HG02885 (cell line): ENCODE results near the gene SPOUT1.
"Not testable (repeated sequence)": the region's sequence is repeated elsewhere in the genome, so short reads cannot be mapped to it uniquely, and the experiment has no call there.

ENCODE experiments used
- ATAC-seq: cut with Tn5 transposase; IDR thresholded peaks from one replicate; pipeline ENCODE4 v1.9.1; 2021; ENCODE audit warnings: mild to moderate bottlenecking; ENCODE audit not compliant: unreplicated experiment, poor library complexity

Gene SPOUT1

DNA sequence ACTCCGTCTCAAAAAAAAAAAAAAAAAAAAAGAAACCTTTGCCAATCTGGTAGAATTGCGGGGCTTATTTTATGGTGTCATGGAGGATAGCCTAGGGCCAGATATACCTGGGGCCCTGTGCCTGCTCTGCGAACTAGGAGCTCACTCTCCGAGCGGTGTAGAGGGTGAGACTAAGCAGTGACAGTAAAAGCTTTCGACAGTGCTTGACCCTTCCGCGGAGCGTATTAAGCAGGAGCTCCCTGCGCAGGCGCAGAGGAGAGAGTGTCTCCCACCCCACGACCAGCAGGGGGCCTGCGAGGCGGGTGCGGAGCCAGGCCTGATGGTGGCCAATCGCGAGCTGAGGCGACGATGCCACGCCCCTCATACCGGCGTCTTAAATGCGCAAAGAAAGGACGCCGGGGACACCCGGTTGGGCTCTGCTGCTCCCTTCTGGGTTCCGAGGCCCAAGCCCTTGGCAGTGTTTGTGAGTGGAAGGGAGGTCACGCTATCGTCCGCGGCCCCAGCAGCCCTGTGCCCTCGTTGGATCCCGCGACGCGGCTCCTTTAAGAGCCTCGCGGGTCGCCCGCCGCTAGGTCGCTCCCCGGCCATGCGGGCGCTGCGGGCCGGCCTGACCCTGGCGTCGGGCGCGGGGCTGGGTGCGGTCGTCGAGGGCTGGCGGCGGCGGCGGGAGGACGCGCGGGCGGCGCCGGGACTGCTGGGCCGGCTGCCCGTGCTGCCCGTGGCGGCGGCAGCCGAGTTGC lies 11.3 kb downstream of the SPOUT1 start, which contains the start of gene ENDOG:
Gene ENDOG (plus strand): TSS at position 402 of the 740 bp plus-strand sequence. CDS start 185 bp downstream, at position 587.
- ATAC-seq: peak; percentile 92

DNA sequence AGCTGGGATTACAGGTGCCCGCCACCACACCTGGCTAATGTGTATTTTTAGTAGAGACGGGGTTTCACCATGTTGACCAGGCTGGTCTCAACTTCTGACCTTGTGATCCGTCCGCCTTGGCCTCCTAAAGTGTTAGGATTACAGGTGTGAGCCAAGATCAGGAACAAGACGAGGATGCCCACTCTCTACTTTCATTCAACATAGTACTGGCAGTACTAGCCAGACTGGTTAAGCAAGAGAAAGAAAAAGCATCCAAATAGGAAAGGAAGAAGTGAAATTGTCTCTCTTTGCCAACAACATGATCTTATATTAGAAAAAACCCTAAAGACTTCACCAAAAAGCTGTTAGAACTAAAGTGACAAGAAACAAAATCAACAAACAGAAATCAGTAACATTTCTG lies 18.7 kb downstream of the SPOUT1 start:
- ATAC-seq: no peak

DNA sequence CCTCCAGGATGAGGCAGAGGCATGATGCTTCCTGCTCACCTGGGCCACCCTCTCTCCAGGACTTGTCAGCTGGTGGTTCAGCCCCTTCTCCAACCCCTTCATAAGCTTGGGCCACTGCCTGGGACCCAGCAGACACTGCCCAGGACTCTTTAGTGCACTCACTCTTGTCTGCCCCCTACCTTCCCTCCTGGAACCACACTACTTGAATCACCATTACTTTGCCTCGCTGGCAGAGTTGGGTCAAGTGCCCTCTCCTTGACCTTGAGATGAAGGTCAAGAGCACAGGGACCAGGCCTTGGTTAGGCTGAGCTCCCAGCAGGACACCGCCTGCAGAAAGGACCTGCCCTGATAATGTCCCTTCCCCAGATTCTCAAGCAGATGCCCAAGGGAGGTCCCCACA lies 19.8 kb downstream of the SPOUT1 start:
- no peak for ATAC-seq

DNA sequence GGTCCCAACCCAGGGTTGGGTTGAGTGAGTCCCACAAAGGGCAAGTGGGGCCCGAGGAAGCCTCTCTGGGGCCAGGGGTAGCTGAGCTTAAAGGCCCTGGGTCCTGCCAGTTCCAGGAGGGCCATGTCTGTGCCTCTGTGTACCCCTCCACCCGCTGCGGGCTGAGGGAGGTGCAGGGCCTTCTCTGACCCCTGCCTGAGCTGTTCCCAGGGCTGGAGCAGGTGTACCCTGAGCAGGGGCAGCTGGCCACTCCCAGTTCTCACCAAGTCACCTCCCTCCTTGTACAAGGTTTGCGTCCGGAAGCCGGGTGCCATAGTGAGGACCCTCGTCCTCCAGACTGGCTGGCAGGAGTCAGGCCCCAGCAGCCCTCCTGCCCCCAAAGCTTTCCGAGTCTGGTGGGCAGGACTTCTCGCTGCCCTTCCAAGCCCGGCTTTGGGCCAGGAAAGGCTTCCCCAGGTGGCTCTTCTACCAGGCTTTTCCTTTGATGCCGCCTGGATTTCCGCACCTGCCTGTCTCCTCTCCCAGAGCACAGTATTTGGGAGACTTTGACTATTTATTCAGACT lies 20.5 kb downstream of the SPOUT1 start:
- ATAC-seq: no peak

DNA sequence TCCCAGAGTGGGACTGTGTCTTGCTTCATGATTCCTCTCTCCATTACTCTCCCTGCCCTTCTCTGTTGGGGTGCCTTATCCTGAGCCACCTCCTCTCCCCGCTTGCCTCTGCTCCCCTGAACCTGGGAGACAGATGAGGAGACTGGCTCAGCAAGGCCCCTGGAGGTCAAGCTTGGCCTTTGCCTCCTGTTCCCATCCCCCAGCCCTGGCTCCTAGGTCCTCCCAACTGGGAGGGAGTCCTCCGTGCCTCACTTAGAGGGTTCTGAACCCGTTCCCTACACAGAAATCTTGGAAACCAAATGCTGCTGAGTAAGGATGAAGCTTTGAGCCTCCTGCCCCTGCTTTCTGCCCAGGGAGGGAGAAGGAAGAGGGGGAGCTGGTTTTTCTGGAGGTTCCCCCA lies 21.1 kb downstream of the SPOUT1 start:
- ATAC-seq: no peak

DNA sequence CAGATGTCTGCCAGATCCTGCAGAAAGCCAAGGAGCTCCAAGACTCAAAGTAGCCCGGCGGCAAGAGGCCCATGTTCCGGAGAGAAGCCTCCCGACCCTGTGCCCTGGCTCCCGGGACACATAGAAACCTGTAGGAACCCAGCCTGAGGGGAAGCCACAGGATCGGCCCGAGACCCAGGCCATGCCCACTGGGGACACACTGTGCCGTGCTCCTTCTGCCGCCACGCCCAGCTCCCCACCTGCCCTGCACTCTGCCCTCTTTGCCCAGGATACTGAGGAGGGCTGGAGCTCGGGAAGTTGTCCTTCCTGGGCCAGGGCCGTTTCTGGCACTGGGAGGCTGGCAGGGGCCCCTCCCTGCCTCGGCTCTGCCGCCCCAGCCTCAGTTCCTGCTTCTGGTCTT lies 21.8 kb downstream of the SPOUT1 start:
- ATAC-seq: no peak

DNA sequence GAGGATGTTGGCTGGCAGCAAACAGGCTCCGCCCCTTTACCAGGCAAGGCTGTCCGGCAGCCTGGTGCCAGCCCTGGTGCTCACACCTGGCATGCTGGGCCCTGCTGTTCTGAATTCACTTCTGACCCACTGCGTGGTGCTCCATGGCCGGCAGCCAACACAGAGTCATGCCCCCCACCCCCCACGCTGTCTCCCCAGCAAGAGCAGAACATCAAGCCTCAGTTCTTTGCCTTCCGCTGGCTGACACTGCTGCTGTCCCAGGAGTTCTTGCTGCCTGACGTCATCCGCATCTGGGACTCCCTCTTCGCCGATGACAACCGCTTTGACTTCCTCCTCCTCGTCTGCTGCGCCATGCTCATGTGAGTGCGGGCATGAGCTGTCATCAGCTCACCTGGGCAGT lies 23.9 kb downstream of the SPOUT1 start:
- ATAC-seq: no peak

DNA sequence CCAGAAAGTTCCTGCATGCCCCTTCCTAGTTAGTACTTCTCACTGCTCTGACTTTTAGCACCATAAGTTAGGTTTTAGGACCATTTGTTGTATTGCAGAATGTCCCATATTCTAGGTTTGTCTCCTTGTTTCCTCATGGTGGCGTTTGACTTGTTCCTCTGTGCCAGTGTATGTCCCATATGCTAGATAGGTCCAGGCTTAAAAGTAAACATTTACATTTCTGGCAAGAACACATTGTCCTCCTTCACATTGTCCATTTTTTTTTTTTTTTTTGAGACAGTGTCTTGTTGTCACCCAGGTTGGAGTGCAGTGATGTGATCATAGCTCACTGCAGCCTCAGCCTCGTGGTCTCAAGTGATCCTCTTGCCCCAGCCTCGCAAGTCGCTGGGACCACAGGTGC lies 27.1 kb downstream of the SPOUT1 start:
- ATAC-seq: no peak

DNA sequence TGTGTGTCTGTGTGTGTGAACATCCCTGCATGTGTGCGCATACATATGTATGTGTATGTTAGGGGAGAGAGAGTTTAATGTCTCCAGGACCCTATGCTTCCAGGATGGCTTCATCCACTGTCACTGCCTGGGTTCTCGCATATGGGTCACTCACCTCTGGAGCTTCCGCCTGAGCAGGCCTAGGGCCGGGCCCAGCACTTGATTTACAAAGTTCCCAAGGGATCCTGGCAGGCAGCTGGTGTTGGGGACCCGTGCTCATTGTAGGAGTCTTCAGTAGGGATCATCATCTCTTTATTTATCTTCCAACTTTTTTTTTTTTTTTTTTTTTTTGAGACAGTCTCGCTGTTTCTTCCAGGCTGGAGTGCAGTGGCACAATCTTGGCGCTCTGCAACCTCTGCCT lies 29.5 kb downstream of the SPOUT1 start:
- no peak for ATAC-seq

DNA sequence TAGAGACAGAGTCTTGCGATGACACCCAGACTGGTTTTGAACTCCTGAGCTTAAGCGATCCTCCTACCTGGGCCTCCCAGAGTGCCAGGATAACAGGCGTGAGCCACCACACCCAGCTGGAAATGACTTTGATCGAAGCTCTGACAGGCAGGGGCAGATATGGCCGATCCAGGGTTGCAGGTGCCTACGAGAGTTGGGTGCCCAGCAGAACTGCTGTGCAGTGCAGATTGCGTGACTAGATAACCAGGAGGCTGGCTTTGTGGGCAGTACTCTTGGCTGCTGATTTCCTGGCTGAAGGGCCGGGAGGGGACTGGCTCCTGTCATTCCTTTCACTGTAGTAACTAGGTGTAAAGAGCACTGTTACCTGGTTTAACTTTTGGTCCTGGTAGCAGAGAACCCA lies 30.7 kb downstream of the SPOUT1 start:
- no peak for ATAC-seq

DNA sequence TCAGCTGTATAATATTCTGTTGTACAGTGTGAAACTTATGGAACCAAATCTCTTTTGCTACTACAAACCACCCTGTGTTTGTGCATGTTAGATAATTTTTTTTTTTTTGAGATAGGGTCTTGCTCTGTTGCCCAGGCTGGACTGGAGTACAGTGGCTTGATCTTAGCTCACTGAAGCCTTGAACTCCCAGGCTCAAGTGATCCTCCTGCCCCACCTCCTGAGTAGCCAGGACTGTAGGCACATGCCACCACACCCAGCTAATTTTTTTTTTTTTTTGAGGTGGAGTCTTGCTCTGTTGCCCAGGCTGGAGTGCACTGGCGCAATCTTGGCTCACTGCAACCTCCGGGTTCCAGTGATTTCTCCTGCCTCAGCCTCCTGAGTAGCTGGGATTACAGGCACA lies 34.6 kb downstream of the SPOUT1 start:
- not testable (repeated sequence) for ATAC-seq

DNA sequence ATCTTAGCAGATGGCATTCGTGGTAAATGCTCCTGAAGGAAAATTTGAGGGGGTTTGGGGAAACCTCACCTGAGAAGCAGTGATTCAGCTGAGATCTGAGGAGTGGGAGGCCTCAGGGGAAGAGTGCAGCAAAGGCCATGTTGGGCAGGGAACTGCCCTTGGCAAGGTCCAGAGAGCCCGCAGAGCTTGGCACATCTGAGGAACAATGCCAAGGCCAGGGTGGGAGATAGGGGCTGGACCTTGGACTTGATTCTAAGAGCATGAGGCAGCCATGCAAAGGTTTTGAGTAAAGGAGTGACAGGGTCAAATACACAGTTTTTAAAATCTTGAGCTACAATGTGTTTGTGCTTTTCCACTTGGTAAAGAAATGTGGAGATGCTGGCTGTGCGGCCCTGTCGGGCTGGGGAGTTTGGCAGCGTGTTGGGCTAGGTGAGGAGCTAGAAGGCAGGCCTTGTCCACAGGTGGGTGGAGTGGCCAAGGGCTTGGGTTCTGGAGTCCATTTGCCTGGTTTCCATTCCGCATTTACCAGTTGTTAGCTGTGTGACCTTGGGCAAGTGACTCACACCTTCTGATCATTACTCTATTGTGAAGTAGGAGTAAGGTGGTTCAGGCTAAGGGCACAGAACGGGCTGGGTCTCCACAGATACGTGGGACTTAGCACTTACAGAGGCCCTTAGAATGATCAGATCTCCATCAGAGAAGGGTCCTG lies 36.5 kb downstream of the SPOUT1 start:
- no peak for ATAC-seq

DNA sequence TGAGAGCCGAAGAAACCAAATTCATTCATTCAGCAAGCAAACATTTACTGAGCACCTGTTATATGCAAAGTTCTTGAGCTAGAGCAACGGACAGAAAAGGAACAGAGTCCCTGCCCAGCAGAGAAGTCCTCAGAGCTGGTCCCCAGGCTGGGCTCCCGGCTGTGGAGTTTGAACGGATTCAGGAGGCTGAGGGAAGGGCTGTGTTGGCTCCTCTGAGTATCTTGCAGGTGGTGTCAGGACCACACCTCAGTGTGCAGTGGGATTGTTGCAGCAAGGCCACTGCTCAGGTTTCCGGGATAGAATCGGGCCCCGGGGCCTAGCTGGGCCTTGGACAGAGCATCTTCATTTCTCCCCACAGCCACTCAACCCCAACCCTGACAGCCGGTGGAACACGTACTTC lies 37.5 kb downstream of the SPOUT1 start:
- no peak for ATAC-seq

DNA sequence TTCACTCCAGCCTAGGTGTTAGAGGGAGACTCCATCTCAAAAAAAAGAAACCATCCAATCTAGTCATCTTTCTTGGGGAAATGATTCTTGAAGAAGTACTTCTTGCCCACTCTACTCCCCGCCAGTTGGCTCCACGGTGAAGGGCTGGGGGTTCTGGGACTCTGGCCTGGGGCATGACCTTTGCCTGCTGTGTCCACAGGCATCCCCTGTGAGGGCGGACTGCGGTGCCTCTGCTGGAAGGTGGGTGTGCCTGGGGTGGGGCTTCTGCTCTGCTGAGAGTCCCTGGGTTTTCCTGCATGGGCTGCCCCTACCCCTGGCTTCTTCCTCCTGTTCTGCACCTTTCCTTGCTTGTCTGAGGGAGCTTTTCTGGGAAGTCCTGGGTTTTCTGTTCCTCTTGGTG lies 39.1 kb downstream of the SPOUT1 start:
- ATAC-seq: no peak

DNA sequence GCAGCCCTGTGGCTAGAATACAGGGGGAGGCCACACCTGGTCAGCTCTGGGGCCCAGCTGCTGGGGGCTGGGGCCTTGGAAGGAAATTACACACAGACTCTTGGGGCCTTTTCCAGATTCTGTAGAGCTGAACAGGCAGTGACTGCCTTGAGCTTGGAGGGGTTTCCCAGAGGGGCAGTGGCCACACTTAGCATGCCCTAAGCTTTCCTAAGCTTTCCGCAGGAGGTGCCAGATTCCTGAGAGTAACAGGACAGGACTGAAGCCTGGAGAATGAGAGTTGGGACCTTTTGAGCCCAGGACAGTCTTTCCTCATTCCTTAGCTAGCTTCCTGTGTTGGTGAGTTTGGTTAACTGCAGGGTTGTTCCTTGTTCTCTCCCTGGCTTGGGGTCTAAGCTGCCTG lies 41.1 kb downstream of the SPOUT1 start:
- ATAC-seq: no peak

DNA sequence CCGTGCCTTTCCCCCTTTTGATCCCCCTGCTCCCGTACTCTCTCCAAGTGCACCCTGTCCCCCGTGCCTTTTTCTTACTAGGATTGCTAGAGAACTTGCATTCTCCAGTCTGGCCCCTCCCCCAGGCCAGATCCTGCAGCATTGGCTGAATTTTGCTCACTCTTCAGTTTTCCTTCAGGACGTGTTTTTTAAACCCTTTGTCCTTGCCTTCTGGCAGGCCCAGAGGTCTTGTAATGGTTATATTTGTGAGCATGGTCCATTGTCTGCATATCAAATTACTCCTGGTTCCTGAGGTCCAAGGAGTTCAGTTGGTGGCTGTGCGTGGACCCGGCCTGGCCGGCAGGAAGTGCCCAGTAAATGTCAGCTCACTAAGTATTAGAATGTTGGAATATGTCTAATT lies 41.9 kb downstream of the SPOUT1 start:
- ATAC-seq: no peak

DNA sequence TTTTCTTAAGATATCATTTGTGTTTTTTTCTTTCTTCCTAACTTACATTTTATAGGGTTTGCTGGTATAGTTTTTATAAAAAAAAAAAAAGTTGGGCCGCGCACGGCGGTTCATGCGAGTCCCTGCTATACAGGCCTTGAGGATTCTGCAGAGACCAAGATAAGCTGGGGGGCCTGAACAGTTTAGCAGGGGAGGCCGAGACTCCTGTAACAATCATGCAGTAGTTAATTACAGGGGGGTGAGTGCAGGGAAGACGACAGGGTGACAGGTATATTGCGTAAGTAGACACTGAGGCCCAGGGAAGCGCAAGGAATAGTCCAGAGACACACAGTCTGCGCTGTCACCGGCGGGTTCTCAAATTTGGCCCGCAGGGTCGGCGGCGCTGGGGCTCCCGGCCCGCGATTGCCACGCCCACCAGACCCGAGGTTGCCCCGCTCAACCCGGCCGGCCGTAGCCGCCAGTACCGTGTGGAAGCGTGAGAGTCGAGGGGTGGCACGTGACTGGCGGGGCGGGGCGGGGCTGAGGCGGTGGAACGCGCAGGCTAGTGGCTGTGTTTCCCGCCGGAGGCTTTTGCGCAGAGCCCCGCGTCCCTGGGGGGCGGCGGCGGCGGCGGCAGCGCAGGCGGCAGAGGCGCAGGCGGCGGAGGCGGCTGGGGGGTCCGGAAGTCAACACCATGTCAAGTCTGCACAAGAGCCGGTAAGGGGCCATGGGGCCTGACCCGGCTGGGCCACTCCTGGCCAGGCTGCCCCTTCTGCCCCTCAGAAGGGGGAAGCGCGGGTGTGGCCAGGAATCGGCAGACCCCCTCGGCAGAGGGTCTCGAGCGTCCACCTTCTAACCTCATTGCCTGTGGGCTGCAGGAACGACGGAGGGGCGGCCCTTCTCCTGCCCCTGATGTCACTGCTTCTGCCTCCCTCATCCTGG lies 42.7 kb downstream of the SPOUT1 start, which contains the start of gene TBC1D13:
Gene TBC1D13 (plus strand): TSS at position 573 of the 921 bp plus-strand sequence. CDS start 101 bp downstream, at position 674.
- ATAC-seq: peak; percentile 95

DNA sequence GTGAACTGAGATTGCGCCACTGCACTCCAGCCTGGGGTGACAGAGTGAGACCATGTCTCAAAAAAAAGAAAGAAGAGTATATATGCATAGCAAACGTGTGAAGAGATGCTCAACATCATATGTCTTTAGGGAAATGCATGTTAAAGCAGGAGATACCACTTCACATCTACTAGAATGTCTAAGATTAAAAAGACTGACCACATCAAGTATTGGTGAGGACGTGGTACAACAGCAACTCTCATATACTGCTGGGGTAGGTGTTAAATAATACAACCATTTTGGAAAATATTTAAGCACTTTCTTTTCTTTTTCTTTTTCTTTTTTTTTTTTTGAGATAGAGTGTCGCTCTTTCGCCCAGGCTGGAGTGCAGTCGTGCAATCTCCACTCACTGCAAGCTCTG lies 44.2 kb downstream of the SPOUT1 start:
- ATAC-seq: no peak

DNA sequence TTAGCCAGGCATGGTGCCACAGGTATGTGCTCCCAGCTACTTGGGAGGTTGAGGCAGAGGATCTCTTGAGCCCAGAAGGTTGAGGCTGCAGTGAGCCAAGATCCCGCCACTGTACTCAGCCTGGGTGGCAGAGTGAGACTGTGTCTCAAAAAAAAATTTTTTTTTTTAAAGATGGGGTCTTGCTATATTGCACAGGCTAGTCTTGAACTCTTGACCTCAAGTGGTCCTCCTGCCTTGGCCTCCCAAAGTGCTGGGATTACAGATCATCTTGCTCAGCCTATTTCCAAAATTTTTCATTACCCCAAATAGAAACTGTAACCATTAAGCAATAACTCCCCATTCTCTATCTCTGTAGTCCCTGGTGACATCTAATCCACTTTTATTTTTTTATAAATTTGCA lies 46.9 kb downstream of the SPOUT1 start:
- no peak for ATAC-seq
